Amniotic stem cell (primary cell): ENCODE measurements around the gene NPAS3.

Experiments
- DNase-seq: peaks from one replicate; lab custom pipeline; 2025; lab: John Stamatoyannopoulos, UW

NPAS3 gene

DNA sequence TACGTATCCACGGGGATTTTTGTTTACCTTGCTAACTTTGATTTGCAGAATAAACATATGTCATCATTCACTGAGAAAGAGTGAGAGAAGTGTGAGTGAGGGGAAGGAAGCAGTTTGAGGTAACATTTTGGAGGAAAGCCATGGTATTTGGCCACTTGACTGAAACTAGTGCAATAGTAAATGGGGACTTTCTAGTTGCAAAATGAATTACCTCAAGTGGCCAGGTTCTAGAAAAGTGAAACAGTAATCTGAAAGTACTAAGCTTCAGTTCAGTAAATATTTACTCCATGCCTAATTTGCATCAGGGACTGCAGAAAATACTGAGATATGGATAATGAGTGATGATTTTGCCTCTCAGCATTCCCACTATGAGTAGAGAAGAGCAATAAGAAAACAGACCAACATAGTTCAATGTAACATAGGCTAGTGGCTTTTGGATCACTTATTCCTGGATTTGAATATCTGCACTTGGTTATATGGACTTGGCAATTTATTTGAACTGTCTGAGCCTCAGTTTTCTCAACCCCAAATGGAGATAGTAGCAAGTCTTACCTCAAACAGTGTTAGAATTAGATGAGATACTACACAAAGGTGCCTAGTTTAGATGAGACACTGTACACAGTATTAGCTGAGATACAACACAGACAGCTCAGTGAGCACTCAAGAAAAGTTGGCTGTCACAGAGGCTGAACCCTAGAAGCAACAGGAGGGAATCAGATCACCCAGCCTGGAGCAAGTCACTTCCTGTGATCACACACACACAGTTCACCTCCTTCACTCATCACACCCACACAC lies 439.1 kb downstream of the NPAS3 start:
- DNase-seq = no peak

DNA sequence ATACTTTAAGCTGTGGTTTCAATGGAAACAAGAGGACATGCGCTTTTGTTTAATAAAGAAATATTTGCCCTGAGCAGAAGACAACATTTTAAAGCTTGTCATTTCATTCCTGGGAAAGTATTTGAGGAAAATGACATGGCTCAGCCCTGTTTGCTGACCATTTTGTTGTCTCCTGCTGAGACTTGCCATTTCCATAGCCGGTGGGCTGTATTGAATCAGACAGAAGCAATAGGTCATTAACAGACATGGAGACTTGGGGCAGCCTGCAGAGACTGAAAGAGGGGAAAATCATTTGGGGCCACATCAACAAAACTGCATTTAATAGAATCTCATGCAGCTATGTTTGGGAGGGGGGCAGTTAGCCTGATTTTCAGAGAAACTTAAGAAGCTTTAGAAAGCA lies 443.0 kb downstream of the NPAS3 start:
- no peak for DNase-seq

DNA sequence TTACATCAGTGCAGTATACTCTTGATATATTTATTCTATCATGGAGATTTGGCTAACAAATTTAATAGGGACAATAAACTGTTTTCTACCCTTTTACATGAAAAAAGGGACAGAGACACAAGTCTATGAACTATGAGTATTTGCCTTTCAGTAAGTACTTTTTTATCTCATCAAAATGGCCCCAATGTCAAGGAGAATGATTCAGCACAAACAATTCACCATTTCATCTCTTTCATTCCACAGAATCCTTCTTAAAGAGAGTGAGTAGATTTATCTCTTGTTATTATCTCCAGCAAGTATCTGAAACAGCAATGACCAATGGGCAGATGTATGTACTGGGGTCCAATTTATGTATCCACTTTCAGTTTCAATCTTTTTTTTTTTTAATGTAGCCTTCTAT lies 447.5 kb downstream of the NPAS3 start:
- no peak for DNase-seq

DNA sequence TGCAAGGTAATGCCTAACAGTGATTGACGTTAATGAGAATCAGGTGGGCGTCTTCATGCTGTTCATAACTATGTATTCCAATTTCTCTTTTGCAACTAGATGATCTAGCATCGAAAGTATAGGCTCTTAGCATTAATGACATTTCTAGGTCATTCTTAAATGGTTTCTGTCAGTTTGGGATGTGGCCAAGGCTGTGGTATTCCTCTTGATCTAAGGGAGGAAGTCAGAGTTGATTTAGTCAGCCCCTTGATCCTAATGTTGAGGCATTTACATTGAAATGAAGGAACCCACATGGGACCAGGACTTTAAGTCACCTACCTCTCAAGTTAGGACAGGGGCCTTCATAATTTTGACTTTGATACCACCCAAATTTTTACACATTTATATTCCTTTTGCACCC lies 448.1 kb downstream of the NPAS3 start:
- DNase-seq = no peak

DNA sequence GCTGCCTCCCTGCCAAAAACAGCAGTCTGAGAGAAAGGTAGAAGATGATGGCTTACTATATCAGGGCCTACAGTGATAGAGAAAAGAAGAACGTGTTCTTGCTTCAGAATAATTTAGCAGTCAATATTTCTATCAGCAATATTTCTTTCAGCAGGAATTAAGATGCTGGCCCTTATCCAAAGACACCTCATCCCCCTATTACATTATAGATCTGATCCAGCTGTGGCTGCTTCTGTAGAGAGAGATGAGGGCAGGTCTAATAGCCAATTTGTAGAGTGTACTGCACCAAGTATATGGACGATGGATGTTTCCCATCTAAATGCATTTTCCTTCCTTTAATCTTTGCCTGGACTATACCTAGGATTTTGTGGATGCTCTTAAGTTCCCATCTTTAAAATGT lies 451.7 kb downstream of the NPAS3 start:
- DNase-seq = no peak

DNA sequence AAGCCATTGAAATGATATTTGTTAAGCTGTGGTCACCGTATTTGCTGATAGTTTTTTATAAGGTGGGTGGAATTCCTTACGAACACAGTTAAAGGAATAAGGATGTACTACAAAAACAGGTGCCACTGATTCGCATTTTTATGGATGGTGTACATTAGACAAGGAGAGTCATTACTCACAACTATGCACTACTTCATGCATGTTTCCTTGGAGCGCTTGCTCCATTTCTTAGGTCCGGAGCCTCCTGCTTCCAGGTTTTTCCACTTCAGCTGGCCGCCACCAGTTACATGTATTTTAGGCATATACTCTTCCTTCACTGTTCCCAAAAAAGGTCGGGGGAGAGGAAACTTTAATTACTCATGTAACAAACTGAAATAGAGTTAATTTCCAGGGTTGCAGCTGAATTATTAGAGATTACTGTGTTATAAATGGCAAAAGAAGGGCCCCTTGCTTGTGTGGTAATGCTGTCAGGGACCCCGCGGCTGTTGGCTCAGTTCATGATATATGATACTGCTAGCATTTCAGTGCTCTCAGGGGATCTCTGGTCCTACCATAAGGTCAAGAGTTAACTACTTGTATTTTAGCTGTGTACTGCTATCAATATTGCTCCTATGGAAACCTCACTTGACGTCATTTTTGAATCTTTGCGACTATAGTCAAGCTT lies 454.7 kb downstream of the NPAS3 start:
- DNase-seq = no peak

DNA sequence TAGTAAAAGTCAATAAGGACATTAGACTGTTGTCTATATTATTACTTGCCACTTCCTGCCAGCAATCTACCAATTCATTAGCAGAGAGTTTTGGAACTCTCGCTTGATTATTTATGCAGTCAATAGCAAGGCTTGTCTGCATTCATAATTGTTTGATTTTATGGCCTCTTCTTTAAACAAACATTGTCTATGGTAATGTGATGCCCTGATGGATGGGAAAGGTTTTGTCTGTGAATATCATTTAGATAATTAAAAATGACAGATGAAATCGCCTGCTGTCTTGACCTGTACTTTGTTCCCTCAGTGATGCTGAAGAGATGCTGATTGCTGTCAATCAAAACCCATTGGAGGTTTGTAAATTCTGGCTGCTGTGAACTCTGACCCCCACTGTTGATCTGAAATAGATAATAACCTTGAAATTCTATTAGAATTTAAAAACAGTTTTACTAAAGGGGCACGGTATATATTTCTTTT lies 455.3 kb downstream of the NPAS3 start:
- DNase-seq = no peak

DNA sequence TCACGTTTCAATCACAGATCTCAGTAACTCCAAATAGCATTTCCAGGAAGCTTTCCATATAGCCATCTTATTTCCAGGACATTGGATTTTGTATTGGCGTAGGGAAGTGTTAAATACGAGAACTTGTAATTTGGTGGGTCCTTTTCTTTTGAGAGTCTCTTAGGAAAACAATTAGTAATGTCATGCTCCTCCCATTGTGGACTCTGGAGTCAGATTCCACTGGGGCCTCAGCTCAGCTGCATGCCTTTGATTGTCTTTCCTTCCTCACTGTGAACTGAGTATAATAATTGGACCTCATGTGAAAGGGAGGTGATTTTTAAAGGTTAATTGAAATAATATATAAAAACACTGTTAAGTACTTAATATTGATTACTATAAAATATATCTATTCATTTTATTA lies 462.6 kb downstream of the NPAS3 start:
- no peak for DNase-seq

DNA sequence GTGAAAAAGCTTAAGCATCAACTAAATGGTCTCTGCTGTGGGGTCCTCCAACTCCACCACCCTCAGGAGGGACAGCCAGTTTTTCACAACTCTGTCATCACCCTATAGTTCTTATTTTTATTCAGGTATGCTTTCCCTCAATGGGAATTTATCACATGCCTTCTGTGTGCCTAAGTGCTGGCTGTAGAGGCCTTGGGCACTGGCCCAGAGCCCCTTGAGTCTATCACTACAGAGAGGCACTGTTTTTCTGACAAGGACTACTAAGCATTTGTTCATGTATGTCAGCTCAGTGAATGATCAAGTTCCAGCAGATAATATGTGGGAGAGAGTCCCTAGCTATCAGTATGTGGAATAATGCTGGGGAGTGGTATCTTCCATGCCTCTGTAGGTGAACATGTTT lies 463.9 kb downstream of the NPAS3 start:
- DNase-seq = no peak

DNA sequence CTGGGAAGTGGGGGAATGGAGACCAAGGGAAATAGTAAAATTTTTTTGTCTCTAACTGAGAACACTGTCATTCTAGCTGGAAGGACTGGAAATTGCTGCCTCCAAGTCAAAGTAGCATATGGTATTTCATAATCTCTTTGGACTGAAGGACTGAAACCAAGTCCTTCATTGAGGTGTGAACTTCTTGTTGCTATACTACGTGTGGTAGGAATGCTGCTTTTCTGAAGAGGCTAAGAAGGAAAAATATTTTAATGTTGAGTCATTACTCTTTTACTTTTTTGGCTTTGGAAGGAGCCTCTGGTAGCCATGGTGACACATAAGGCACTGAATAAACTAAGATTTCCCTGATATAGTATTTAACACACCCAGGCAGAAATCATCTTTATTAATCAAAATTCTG lies 465.4 kb downstream of the NPAS3 start:
- DNase-seq = peak; percentile 3

DNA sequence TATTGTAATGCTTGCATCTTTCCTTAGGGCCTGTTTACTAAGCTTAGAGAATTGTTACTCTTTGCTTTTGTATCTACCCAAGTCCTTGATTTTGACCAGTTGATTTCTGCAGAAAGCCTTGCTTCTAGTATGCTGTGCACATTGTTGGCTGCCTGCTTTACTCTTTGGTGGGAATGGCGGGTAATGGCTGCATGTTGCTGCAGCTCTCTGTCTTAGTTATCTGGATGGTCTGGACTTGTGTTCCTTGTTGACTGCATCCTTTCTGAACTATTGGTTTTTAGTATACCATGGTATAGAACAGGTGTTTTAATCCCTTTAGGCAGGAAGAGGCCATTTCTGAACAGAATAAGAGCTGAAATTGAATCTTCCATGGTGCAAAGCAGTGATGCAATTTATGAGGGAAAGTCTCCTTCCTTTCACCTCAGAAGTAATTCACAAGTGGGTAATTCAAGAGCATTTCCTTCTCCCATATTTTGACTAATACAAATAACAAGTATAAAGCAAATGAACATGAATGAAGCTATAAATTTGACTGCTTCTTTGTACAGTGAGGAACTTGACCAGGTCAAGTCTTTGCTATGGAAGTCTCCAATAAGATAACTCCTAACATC lies 466.4 kb downstream of the NPAS3 start:
- no peak for DNase-seq

DNA sequence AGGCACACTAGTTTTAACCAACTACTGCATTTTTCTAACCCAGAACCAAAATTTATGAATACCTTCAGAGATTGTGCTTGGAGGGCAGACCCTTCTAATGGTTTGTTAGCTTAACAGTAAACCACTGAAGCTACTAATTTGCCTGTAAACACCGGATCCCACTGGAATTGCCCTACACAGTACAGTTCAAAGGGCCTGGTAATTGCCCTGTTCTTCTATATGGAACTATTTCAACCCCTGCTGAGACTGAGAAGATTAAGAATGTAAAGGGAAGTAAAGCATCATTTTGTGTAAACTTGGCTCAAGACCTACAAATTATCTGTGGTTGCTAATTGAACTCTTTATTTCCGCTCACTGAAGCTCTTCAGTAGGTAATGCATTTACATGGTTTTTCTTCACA lies 468.1 kb downstream of the NPAS3 start:
- no peak for DNase-seq

DNA sequence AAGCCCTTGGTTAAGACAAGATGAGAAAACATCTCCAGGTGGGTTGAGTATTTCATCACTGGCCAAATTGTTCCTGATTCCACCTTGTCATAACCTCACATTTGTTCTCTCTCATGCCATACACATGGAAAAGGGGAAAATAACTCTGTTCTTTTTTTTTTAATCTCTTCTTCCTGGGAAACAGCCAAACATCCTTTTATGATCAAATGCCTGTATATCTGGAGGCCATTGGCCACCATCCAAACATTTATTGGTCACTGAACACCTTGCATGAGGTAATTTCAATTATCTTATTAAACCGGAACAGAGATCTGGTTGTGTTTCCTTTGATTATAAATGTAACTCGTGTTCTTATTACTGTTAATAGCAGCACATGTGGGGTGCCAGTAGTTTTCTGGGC lies 469.6 kb downstream of the NPAS3 start:
- DNase-seq = no peak

DNA sequence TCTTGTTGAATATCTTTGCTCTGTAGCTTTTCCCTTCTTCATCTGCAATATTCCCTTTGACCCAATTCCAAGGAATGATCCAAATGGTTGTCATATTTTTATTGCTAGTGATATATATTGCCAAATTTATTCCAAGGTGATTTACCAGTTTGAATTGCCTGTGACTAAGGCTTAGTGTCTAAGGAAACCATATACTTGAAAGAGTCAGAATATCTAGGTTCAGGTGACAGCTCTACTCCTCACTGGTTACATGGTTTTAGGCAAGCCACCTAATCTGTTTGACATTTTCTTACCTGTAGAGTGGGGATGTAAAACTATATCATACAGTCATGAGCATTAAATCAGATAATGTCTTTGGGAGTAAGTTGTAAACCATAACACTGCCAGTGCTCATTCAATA lies 473.8 kb downstream of the NPAS3 start:
- DNase-seq = no peak

DNA sequence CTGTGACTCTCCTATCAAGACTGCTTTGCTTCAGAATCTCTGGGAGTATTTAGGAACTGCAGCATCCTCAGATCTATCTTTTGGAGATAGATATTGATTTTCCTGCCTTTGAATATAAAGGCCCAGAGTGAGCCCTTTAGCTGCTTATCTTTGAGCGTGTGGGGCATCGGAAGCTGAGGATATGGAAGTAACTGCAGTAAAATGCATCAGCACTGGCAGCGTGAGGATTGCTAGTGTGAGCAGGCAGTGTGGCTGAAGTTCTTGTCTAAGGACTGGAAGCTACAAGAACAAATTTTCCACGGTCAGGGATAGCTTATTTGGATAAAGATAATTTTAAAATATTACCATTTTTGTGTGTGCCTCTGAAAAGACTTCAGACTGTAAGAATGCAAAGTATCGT lies 474.7 kb downstream of the NPAS3 start:
- DNase-seq = no peak

DNA sequence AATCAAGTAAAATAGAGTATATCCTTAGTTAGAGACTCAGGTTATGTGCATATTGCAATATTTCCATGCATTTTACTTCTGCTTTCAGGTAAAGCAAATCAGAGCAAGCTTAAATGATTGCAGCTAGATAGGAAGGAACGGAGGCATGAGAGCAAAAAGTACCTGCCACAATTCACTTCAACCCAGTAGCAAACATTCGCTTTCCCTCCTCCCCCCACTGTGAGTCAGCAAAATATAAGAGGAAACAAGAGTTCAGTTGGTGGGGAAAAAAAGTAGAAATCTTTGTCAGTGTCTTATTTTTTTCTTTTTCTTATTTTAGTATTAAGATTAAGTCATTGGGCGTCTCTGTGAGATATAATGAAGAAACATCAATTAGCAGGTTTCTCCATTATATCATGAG lies 475.4 kb downstream of the NPAS3 start:
- no peak for DNase-seq

DNA sequence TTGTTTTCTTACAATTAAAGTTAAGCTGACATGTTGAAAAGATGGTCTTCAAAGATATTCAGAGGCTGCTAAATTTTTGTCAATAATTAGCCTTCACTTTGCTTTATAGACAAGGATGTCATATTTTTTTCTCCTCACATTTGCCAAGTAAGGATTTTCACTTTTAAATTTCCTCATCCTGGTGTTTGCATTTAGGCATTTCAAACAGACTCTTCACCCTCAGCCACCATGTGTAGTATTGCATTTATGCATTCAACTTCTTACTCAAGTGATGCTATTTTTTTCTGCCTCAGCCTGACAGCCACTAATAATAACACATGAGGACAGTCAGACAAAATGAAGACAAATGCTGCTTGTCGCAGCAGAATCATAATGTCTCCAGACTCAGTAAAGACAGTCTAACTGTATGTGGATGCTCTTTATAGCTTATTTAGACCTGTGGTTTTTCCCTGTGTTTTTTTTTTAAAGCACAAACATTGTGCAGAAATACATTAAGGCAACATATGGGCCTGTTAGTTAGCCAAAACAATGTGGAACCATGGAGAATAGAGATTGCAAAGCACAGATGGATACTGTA lies 481.5 kb downstream of the NPAS3 start:
- no peak for DNase-seq

DNA sequence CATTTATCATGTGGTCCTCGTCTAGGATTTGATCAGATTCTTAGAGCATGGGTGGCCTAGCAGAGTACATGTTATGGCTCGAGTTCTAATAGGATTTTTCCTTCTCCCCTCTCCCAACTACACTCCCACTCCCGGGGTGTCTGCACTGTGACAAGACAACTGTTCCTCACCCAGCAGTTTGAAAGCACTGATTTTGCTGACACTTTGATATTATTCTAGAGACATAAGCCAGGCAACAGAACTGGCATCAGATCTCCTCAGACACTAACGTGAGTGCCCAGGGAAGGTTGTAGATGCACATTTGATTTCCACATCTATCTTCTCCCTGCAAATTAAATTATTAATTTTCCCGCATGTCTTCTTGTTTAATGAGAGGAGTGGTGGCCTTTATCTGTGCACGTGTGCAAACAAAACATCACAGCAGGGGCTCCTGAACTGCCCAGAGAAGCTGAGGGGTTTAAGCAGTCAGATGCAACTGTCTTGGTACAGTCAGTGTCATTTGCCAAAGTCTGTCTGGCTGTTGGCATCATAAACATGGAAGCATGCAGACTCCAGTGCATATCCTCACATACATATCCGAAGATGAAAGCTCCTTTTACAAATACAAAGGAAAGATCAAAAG lies 491.8 kb downstream of the NPAS3 start:
- DNase-seq = no peak

DNA sequence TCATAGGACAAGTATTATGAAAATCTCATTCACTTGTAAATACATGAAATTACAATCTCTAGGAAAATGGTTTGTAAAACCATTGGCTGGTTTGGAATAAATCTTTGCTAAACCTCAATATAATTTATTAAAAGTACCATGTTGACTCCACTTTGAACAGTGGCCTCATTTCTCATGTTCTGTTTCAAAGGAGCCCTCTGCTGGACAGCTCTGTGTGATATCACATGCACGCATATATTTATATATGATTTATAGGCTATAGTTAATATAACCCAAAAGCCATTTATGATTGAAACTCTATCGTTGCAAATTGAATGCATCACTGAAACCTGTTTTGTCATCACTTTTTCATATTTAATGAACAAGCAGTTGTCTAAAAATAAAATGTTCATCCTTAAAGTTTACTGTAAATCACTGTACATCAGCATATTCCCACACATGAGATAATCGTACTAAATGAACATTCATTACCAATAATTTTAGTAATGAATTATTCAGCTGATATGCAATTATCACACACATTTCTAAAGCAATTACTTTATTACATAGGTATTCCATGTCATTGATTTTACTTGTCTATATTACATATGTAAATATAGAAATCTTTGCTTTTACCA lies 493.8 kb downstream of the NPAS3 start:
- DNase-seq = no peak

DNA sequence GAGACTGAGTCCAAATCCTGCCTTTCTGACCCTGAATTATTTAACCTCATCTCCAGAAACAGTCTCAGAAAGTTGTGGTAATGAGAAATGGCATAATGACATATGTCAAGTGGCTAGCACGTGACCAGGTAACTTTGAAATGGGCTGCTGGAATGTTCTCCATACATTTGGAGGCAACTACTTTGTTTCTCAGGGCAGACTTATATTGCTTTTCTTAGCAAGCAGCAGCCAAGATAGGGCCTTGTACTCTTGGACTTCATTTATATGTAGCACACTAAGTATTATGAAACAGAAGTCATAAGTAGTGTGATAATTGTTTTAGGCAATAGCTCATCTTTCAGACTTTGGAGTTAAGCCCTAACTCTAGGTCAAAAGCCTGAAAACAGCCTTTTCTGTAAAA lies 494.7 kb downstream of the NPAS3 start:
- DNase-seq = no peak

DNA sequence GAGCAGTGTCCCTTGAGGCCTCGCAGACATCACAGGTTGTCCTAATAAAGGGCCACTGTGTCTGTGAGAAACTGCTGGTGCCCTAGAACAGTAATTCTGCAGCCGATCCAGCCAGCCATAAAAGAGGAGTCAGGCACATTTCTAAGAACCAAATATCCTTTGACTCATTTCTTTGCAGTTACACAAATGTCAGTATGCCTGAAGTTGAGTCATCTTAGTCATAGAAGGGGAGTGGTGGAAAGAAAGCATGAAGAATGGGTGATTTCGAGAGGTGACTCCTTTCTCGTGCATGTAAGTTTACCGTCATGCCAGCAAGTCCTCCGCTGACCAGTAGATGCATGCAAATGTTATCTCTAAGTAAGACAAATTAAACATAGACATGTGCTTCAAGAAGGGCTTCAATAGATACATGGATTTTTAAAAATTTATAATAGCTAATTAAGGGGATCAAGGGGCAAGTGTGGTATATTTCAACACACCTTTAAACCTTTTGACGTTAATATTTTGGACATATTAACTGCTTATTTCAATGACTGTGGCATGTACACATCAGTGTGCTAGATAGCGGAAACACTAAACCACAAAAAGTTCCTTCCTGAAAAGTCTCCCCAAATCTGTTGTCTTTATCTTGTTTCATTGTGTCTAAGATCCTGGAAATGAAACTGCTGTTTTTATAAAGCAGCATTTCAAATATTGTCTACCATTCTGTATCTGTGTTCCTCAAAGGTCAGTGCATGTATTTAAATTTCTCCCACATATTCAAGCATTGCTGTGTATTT lies 497.4 kb downstream of the NPAS3 start:
- DNase-seq = peak; percentile 29
